Measurements from ENCODE around the gene NANS. TPM values are rescaled to one million over a fixed set of nuclear protein-coding genes. Genes with fewer than 3 reads are reported as not detected.

Gene NANS
- total and polyA plus RNA-seq, 8 donors, result 22.8 to 36.5 (median 30.5) TPM

DNA sequence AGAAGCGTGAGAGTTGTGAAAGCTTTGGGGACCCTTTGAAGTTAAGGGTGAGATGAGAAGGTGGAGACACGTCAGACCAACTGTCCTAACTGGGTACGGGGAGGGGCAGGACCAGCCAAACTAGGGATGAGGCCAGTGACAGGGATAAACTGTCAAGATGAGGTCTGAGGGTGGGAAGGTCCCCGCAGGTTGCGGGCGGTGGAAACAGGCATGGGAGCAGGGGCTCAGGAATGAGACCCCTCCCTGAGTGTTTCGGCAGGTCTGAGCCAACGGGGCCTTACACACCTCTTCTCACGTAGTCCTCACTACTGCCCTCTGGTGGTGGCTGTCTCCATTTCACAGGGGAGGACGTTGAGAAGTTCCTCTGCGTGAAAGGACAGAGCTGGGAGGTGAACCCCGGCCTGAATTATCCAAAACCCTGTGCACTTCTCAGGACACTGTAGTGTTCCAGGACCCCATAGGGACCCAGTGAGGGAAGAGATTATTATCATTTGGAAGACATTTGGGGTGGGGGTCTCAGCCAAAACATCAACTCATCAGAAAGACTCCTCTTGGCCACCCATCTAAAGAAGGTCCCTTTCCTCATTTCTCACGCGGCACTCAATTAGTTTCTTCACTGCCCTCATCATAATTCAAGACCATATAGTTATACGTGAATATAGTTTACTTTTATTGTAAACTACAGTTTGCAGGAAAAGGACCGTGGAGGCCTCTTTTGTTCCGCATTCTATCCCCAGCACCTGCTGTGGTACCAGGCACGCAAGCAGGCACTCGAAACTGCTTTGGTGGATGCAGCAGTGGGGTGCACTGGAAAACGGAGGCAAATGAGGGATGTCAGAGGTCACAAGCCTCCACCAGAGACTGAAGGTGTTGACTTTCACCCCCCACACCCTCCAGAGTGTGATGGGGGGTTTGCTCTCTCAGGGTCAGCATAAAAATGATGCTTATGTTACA, 21.7 kb upstream of the NANS start:
- Histone ChIP-seq H3K9me3 (no peaks in the 10 kb centered on the region), H3K4me1 (no peaks in the 10 kb centered on the region), H3K4me3 (no peak overlapping the region), H3K27me3 (no peaks in the 10 kb centered on the region), H3K36me3 (no peaks in the 10 kb centered on the region), H3K27ac (no peak overlapping the region)
- peak; percentile 67 to 93 (median 85) for DNase-seq
- intact Hi-C loops (cut with DNase I), result loop anchor here in 2 of 3 donors (10.0 kb wide), 2 partner anchors 100 to 110 kb away; partner anchors contain the start of genes HEMGN (in 1 of the 2) and TRMO (in 1 of the 2)
- no peak for FAIRE-seq
- WGBS, 2 donors, result 28 to 32% methylated on average over 20 of the region's 20 CpGs
- TF ChIP-seq, protein P1, sequence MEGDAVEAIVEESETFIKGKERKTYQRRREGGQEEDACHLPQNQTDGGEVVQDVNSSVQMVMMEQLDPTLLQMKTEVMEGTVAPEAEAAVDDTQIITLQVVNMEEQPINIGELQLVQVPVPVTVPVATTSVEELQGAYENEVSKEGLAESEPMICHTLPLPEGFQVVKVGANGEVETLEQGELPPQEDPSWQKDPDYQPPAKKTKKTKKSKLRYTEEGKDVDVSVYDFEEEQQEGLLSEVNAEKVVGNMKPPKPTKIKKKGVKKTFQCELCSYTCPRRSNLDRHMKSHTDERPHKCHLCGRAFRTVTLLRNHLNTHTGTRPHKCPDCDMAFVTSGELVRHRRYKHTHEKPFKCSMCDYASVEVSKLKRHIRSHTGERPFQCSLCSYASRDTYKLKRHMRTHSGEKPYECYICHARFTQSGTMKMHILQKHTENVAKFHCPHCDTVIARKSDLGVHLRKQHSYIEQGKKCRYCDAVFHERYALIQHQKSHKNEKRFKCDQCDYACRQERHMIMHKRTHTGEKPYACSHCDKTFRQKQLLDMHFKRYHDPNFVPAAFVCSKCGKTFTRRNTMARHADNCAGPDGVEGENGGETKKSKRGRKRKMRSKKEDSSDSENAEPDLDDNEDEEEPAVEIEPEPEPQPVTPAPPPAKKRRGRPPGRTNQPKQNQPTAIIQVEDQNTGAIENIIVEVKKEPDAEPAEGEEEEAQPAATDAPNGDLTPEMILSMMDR (IDR thresholded peaks at IDR 0.05), result peak; percentile 63 to 84 (median 80)
- peak; percentile 89 to 99 (median 96) for ATAC-seq

GRCh38 chr9:98037357-98037756, 19.2 kb upstream of the NANS start:
- no peak for DNase-seq
- ATAC-seq, result peak in 2 of 4 donors; percentile 11 to 31

GRCh38 chr9:98038958-98039357, 17.6 kb upstream of the NANS start:
- ATAC-seq (no peak), FAIRE-seq (no peak), DNase-seq (no peak)
- intact Hi-C loops (cut with DNase I), result loop anchor here in 2 of 3 donors (10.0 kb wide), 2 partner anchors 104 to 114 kb away; partner anchors contain the start of genes HEMGN (in 1 of the 2) and TRMO (in 1 of the 2)
- Histone ChIP-seq H3K27ac (no peak overlapping the region), H3K9me3 (no peaks in the 10 kb centered on the region), H3K4me3 (no peak overlapping the region), H3K4me1 (no peaks in the 10 kb centered on the region), H3K27me3 (no peaks in the 10 kb centered on the region), H3K36me3 (no peaks in the 10 kb centered on the region)
- TF ChIP-seq, protein P1 (IDR thresholded peaks at IDR 0.05), result no peak
- WGBS, 2 donors, result 58 to 63% methylated on average over 8 of the region's 8 CpGs

More at GRCh38 chr9:98037357-98037756, 19.2 kb upstream of the NANS start:
- H3K27me3 ChIP-seq, result no peaks in the 10 kb centered on the region
- no peaks in the 10 kb centered on the region for H3K9me3 ChIP-seq
- H3K36me3 ChIP-seq, result no peaks in the 10 kb centered on the region
- no peaks in the 10 kb centered on the region for H3K4me1 ChIP-seq
- no peak overlapping the region for H3K4me3 ChIP-seq
- FAIRE-seq, result no peak
- intact Hi-C loops (cut with DNase I), result loop anchor here in 2 of 3 donors (10.0 kb wide), 2 partner anchors 103 to 113 kb away; partner anchors contain the start of genes HEMGN (in 1 of the 2) and TRMO (in 1 of the 2)
- no peak overlapping the region for H3K27ac ChIP-seq
- TF ChIP-seq, protein P1 (IDR thresholded peaks at IDR 0.05), result no peak

GRCh38 chr9:98039607-98040017, 16.9 kb upstream of the NANS start:
- H3K27ac ChIP-seq, result no peak overlapping the region
- no peaks in the 10 kb centered on the region for H3K36me3 ChIP-seq
- H3K4me1 ChIP-seq, result no peaks in the 10 kb centered on the region
- no peaks in the 10 kb centered on the region for H3K9me3 ChIP-seq
- TF ChIP-seq, protein P1 (IDR thresholded peaks at IDR 0.05), result no peak
- 48 to 52% methylated on average over 10 of the region's 10 CpGs for whole genome bisulfite sequencing, 2 donors
- no peaks in the 10 kb centered on the region for H3K27me3 ChIP-seq
- FAIRE-seq (no peak), ATAC-seq (no peak), DNase-seq (no peak)
- intact Hi-C loops (cut with DNase I), result loop anchor here in 2 of 3 donors (10.0 kb wide), 2 partner anchors 105 to 115 kb away; partner anchors contain the start of genes HEMGN (in 1 of the 2) and TRMO (in 1 of the 2)
- H3K4me3 ChIP-seq, result no peak overlapping the region
